Stomach (tissue), 4 donors: ENCODE results near the gene CLASP2.

Experiments used
- EP300 ChIP-seq: sonication (generic); formaldehyde crosslinking; IDR thresholded peaks from one replicate; pipeline ENCODE4 v1.6.1; 2017; ENCODE audit warnings: antibody characterized with exemption
- POLR2A ChIP-seq, 4 donors: fragments of 450-650 bp; IDR thresholded peaks; one replicate each; pipeline ENCODE4 v1.6.1; 2016; ENCODE audit warnings: antibody characterized with exemption in 4 of 4, control low read depth in 2 of 4, mild to moderate bottlenecking in 1 of 4, moderate library complexity in 1 of 4
- POLR2AphosphoS5 ChIP-seq, 3 donors: sonication (generic); formaldehyde crosslinking; IDR thresholded peaks; one replicate each; pipeline ENCODE4 v1.6.1; 2016; ENCODE audit warnings: antibody characterized with exemption in 3 of 3
- TF ChIP-seq, protein P1 (sequence below), 7 experiments: fragments of 450-650 bp in 4 of 7; fragments of 200-600 bp in 3 of 7; sonication (generic) in 3 of 7; IDR thresholded peaks; one replicate each; pipeline ENCODE4 v1.5.1; 2016 to 2019; ENCODE audit warnings: antibody characterized with exemption in 7 of 7, control low read depth in 2 of 7, mild to moderate bottlenecking in 1 of 7

DNA sequence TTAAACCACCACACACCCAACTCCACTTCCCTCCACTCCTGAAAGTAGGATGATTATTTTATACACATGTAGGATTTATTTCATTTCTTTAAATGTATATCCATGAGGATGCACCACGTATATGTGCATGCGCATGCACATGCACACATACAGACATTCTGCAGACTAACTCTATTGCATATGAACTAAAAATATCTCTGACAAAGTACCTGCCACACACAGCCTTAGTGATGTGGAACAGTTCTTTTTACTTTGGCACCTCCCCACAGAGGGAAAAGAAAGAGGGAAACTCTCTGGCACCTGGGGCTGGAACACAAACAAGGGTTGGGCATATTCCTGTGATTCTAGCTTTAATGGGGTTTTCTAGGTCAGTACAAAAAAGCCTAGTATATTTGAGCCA, 138.2 kb downstream of the CLASP2 start:
- TF ChIP-seq POLR2A (IDR thresholded peaks at IDR 0.05): no peak
- TF ChIP-seq POLR2AphosphoS5 (IDR thresholded peaks at IDR 0.05): no peak
- no peak for TF ChIP-seq EP300
- TF ChIP-seq, protein P1, sequence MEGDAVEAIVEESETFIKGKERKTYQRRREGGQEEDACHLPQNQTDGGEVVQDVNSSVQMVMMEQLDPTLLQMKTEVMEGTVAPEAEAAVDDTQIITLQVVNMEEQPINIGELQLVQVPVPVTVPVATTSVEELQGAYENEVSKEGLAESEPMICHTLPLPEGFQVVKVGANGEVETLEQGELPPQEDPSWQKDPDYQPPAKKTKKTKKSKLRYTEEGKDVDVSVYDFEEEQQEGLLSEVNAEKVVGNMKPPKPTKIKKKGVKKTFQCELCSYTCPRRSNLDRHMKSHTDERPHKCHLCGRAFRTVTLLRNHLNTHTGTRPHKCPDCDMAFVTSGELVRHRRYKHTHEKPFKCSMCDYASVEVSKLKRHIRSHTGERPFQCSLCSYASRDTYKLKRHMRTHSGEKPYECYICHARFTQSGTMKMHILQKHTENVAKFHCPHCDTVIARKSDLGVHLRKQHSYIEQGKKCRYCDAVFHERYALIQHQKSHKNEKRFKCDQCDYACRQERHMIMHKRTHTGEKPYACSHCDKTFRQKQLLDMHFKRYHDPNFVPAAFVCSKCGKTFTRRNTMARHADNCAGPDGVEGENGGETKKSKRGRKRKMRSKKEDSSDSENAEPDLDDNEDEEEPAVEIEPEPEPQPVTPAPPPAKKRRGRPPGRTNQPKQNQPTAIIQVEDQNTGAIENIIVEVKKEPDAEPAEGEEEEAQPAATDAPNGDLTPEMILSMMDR (IDR thresholded peaks at IDR 0.05): no peak
